GM19035 (cell line): ENCODE data around the gene RTCA.
"Not testable (repeated sequence)": the region's sequence is repeated elsewhere in the genome, so short reads cannot be mapped to it uniquely, and the experiment has no call there.

Experiments
- ATAC-seq: cut with Tn5 transposase; IDR thresholded peaks from one replicate; pipeline ENCODE4 v1.9.1; 2021; ENCODE audit not compliant: unreplicated experiment

The RTCA gene

GRCh38 chr1:100258427-100258826 is 7.6 kb upstream of the RTCA start:
- ATAC-seq, result not testable (repeated sequence)

- ATAC-seq, result no peak
These were observed 4.3 kb upstream of the RTCA start for GRCh38 chr1:100261686-100262085.

- not testable (repeated sequence) for ATAC-seq
These were observed 1.9 kb upstream of the RTCA start for GRCh38 chr1:100264081-100264480.

GRCh38 chr1:100265562-100265930 is 470 bp upstream of the RTCA start:
- ATAC-seq, result peak; percentile 27

- peak; percentile 34 for ATAC-seq
These were observed 725 bp downstream of the RTCA start for GRCh38 chr1:100266741-100267140.

- no peak for ATAC-seq
These were observed 1.3 kb downstream of the RTCA start for GRCh38 chr1:100267284-100267683.

- no peak for ATAC-seq
These were observed 2.2 kb downstream of the RTCA start for GRCh38 chr1:100268202-100268601.

- ATAC-seq, result no peak
These were observed 11.8 kb downstream of the RTCA start for GRCh38 chr1:100277866-100278265.

GRCh38 chr1:100279358-100279923 is 13.4 kb downstream of the RTCA start:
- no peak for ATAC-seq

- no peak for ATAC-seq
These were observed 14.1 kb downstream of the RTCA start for GRCh38 chr1:100279954-100280682.

GRCh38 chr1:100284591-100284990 is 18.6 kb downstream of the RTCA start:
- no peak for ATAC-seq

GRCh38 chr1:100287162-100287561 is 21.1 kb downstream of the RTCA start:
- no peak for ATAC-seq

GRCh38 chr1:100290291-100290690 is 24.3 kb downstream of the RTCA start:
- ATAC-seq, result no peak

- no peak for ATAC-seq
These were observed 26.7 kb downstream of the RTCA start for GRCh38 chr1:100292711-100293110.

GRCh38 chr1:100296140-100296539 is 30.1 kb downstream of the RTCA start:
- ATAC-seq, result no peak

GRCh38 chr1:100296997-100297396 is 31.0 kb downstream of the RTCA start:
- not testable (repeated sequence) for ATAC-seq

GRCh38 chr1:100298512-100298911 is 32.5 kb downstream of the RTCA start:
- no peak for ATAC-seq

GRCh38 chr1:100299521-100300222 is 33.7 kb downstream of the RTCA start:
- no peak for ATAC-seq

GRCh38 chr1:100300691-100301090 is 34.7 kb downstream of the RTCA start:
- no peak for ATAC-seq

GRCh38 chr1:100302739-100303138 is 36.7 kb downstream of the RTCA start:
- no peak for ATAC-seq

GRCh38 chr1:100304227-100304626 is 38.2 kb downstream of the RTCA start:
- no peak for ATAC-seq

GRCh38 chr1:100304921-100305320 is 38.9 kb downstream of the RTCA start:
- no peak for ATAC-seq
